Stomach smooth muscle (tissue), 2 donors: ENCODE results near the gene MXRA7.

Experiments used
- H3K27ac ChIP-seq: one replicate; pipeline ENCODE4 v1.7.0; 2013; ENCODE audit warnings: mild to moderate bottlenecking, low read length, inconsistent platforms
- H3K27me3 ChIP-seq, 2 donors: one replicate each; pipeline ENCODE4 v1.7.0; 2013; ENCODE audit warnings: low read length in 2 of 2; ENCODE audit not compliant: insufficient read depth in 2 of 2, control insufficient read depth in 1 of 2
- H3K36me3 ChIP-seq, 2 donors: one replicate each; pipeline ENCODE4 v1.7.0; 2013; ENCODE audit warnings: low read length in 2 of 2; ENCODE audit not compliant: control insufficient read depth in 2 of 2, insufficient read depth in 2 of 2
- H3K4me1 ChIP-seq: one replicate; pipeline ENCODE4 v1.7.0; 2013; ENCODE audit warnings: low read length; ENCODE audit not compliant: control insufficient read depth, insufficient read depth
- H3K4me3 ChIP-seq, 2 donors: one replicate each; pipeline ENCODE4 v1.7.0; 2013; ENCODE audit warnings: low read length in 2 of 2
- H3K9ac ChIP-seq, 2 donors: one replicate each; pipeline ENCODE4 v1.7.0; 2013; ENCODE audit warnings: low read length in 2 of 2, mild to moderate bottlenecking in 1 of 2
- H3K9me3 ChIP-seq, 2 donors: one replicate each; pipeline ENCODE4 v1.7.0; 2013; ENCODE audit warnings: low read length in 2 of 2; ENCODE audit not compliant: control insufficient read depth in 2 of 2
- donor health status: healthy.
- donor health status: Pancreatic carcinoma.

The MXRA7 gene

DNA sequence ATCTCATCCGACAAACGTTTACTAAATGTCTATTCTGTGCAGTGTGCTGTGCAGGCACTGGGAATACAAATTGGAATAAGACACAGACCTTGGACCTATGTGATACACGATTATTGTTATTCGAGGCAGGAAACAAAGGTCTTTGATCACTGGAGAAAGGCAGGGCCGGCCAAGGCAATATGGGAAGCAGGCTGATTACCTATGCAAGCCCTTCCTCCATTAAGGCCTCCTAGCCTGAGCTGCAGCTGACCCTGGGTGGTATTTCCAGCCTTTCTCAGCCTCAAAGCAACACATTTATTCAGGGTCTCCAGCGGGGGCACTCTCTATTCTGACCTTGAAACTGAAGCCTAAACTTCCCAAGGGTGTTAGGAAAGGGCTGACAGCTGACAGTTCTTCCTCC is 80.6 kb downstream of the MXRA7 start:
- Histone ChIP-seq H3K27ac (no peak overlapping the region), H3K9me3 (no peaks in the 10 kb centered on the region), H3K4me1 (no peaks in the 10 kb centered on the region), H3K36me3 (no peaks in the 10 kb centered on the region), H3K9ac (no peak overlapping the region), H3K27me3 (no peaks in the 10 kb centered on the region), H3K4me3 (no peak overlapping the region)
